HUES6 (cell line): Measurements from ENCODE around the gene TF.

ENCODE experiments used
- H3K27ac ChIP-seq: 2 replicates; pipeline ENCODE4 v1.7.0; 2013; ENCODE audit warnings: low read depth, mild to moderate bottlenecking, low read length, inconsistent platforms
- H3K27me3 ChIP-seq: 2 replicates; pipeline ENCODE4 v1.6.1; 2013; ENCODE audit warnings: low read length; ENCODE audit not compliant: control insufficient read depth, insufficient read depth
- H3K36me3 ChIP-seq: 2 replicates; pipeline ENCODE4 v1.6.1; 2013; ENCODE audit warnings: low read length; ENCODE audit not compliant: control insufficient read depth, insufficient read depth
- H3K4me1 ChIP-seq: 2 replicates; pipeline ENCODE4 v1.6.1; 2013; ENCODE audit warnings: low read length; ENCODE audit not compliant: control insufficient read depth, insufficient read depth
- H3K4me3 ChIP-seq: 2 replicates; pipeline ENCODE4 v1.5.1; 2013; ENCODE audit warnings: low read depth, low read length
- H3K9ac ChIP-seq: one replicate; pipeline ENCODE4 v1.6.1; 2013; ENCODE audit warnings: mild to moderate bottlenecking, low read length
- H3K9me3 ChIP-seq: 2 replicates; pipeline ENCODE4 v1.6.1; 2013; ENCODE audit warnings: low read depth, low read length; ENCODE audit not compliant: control insufficient read depth, insufficient read depth

The TF gene

DNA sequence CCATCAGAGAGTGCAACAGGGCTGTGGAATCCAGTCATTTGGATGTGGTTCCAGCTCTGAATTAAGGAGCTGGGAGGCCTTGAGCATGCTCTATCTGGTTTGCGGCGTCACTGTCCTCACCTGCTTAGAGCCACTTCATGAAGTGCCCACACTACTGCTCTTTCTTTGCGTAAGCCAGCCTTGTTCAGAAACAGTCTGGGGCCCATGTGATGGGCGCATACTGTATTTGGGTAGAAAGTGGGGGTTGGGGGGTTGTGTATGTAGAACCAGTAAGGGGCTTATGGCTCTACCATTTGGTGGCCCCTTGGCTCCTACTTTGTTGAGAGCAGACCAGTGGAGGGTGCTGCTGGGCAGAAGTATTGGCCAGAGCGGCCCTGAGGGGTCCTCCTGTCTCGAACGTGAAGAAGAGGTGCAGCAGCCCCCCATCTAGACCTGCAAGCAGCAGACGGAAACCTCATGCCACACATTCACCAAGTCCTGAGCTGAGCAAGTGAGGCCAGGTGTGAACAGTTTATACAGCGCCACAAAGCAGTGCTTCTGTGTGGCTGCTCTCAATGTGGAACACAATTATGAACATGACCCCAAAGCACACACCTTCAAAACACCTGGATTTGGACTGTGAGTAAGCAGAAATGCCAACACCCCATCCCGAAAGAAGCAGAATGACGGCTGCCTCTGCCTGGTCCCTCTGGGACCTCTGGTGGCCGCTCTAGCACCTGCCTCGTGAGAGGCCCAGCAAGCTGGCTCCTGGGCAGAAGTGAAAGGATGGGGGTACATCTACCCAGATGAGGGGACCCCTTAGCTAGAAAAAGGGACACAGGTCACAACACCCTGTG lies 86.0 kb downstream of the TF start:
- Histone ChIP-seq H3K27ac (no peak overlapping the region), H3K27me3 (no peaks in the 10 kb centered on the region), H3K4me1 (no peaks in the 10 kb centered on the region), H3K4me3 (no peak overlapping the region), H3K9me3 (no peaks in the 10 kb centered on the region), H3K36me3 (no peaks in the 10 kb centered on the region), H3K9ac (no peak overlapping the region)

DNA sequence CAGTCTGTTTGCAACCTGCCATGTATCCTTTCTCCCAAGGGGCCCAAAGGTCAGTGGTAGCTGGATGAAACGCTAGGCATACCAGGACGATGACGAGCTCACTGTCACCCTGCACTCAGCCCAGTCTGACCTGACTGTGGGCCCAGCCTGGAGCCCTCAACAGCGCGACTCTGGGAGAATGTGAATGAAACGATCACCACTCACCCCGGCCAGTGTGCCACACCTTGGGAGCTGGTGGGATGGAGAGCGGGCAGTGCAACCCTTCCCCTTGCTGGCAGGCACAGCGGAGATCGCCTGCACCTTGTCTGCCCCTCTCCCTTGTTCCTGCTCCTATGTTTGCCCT lies 86.6 kb downstream of the TF start:
- H3K27ac ChIP-seq: no peak overlapping the region
- H3K36me3 ChIP-seq: no peaks in the 10 kb centered on the region
- no peak overlapping the region for H3K9ac ChIP-seq
- H3K27me3 ChIP-seq: no peaks in the 10 kb centered on the region
- no peaks in the 10 kb centered on the region for H3K4me1 ChIP-seq
- H3K9me3 ChIP-seq: no peaks in the 10 kb centered on the region
- no peak overlapping the region for H3K4me3 ChIP-seq

DNA sequence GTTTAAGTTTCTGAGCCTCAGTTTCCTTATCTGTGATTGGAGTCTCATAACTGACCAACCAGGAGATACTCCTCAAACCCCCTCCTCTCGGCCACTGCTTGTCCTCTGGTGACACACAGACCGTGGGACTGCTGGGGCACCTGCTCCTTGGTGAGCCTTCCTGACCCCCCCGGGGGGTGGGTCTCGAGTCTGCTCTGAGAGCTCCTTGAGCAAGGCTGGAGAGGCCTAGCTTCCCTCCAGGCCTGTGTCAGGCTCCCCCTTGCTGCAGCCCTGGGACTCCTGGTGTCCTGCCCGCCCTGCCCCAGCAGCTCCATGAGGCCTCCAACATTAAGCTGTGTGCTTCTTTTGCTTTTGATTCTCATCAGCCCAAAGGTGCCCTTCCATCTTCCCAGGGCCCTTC lies 87.1 kb downstream of the TF start:
- no peaks in the 10 kb centered on the region for H3K4me1 ChIP-seq
- no peak overlapping the region for H3K27ac ChIP-seq

DNA sequence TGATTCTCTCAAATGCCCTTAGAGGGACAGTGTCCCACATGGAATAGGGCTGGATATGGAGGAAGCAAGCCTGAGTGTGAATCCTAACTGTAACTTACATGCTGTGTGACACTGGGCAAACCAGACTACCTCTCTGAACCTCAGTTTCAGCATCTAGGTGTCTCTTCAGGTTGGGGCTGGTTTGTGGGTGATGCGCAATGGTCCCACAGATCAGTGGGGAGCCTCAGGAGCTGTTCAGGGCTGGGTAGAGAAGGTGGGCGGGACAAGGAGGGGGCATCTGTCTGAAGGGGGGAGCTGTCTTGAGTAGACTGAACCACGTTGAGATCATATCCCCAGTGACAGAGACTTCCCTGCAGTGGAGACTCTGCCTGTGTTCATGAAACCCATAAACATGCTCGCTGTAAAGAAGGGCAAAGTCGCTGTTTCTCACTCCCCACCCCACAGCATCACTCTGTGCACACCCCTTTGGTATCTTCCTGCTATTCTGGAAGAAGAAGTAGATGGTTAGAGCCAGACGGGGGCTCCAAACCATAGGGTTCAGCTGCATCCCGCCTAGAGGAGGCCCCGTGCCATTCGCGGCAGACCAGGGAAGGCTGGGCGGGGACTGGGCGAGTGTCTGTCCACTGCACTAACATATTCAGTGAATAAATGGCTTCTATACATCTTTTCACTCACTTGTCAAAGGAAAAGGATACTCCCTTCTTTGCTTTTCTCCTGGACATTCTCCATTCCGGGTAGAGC lies 87.9 kb downstream of the TF start:
- H3K9ac ChIP-seq: no peak overlapping the region
- H3K36me3 ChIP-seq: peaks cover 2% of the 10 kb centered on the region; the same call in 1 of the 2 replicates
- H3K27me3 ChIP-seq: no peaks in the 10 kb centered on the region
- no peaks in the 10 kb centered on the region for H3K9me3 ChIP-seq
- no peak overlapping the region for H3K27ac ChIP-seq
- H3K4me3 ChIP-seq: no peak overlapping the region
- H3K4me1 ChIP-seq: no peaks in the 10 kb centered on the region

More for the DNA sequence above, 87.1 kb downstream of the TF start:
- Histone ChIP-seq H3K27me3 (no peaks in the 10 kb centered on the region), H3K9ac (no peak overlapping the region), H3K36me3 (no peaks in the 10 kb centered on the region), H3K4me3 (no peak overlapping the region), H3K9me3 (no peaks in the 10 kb centered on the region)

DNA sequence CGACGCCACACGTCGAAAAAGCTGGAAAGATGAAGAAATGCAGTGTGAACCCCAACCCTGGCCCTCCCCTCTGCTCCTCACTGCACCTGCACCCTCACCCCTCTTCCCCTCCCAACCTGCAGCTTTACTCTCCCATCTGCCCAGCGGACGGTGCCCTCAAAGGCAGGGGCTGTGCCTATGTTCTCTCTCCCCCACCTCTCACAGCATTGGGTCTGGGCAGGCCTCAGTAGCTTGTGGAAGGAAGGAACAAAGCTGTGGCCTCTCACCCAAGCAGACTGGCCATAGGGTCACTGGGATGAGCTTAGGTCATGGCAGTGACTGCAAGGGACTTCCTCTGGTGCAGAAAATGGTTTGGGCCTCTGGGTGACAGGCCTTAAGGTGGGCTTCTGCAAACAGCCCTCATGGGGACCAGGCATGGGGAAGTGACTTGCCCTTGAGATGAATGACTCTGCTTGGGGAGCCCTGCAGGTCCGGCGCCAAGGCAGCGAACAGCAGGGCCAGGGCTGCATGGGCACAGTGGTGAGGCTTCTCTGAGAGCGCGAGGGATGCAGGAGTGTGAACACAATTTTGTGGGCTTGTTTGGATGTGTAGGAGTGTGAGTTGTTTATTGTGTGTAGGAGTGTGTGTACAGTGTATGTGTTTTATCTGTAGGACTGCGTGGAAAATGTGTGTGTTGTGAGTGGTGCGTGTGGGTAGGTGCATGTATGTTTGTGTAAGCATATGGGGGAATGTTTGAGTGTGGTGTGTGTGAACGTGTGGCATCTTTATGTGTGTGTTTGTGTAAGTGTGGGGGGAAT lies 88.6 kb downstream of the TF start:
- H3K4me3 ChIP-seq: no peak overlapping the region
- no peaks in the 10 kb centered on the region for H3K27me3 ChIP-seq
- H3K36me3 ChIP-seq: peaks cover 6% of the 10 kb centered on the region; the same call in 1 of the 2 replicates
- no peaks in the 10 kb centered on the region for H3K4me1 ChIP-seq
- no peak overlapping the region for H3K27ac ChIP-seq
- no peak overlapping the region for H3K9ac ChIP-seq
- no peaks in the 10 kb centered on the region for H3K9me3 ChIP-seq

DNA sequence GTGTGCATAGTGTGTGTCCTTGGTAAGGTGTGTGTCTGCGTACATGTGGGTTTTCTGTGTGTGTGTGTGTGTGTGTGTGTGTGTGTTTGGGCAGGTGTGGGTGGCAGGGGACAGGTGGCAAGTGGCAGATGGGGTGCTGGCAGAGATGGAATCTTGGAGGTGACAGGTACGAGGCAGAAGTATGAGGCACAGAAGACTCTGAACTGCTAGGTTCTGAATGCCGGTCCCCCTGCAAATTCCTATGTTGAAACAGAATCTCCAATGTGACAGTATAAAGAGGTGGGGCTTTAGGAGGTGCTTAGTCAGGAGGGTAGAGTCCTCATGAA lies 89.2 kb downstream of the TF start:
- no peak overlapping the region for H3K9ac ChIP-seq
- no peak overlapping the region for H3K4me3 ChIP-seq
- no peaks in the 10 kb centered on the region for H3K4me1 ChIP-seq
- peaks cover 6% of the 10 kb centered on the region; the same call in 1 of the 2 replicates for H3K36me3 ChIP-seq
- no peaks in the 10 kb centered on the region for H3K9me3 ChIP-seq
- no peaks in the 10 kb centered on the region for H3K27me3 ChIP-seq
- H3K27ac ChIP-seq: no peak overlapping the region

DNA sequence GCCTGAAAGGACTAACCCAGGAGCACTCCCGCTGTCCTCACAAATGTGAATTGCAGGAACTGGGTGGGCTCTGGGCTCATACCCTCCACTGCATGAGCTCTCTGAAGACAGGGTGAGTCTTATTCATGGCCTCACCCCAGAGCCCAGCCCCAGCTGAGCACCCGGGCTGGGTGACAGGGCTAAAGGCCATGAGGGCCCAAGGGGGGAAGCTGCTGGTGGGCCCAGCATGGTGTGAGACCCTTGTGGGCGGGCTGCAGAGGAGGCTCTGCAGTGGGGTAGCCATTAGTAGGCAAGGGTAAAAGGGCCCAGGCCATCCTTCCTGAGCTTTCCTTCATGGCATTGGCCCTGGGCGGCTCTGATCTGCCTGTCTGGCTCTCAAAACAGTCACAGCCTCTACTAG lies 89.8 kb downstream of the TF start:
- H3K36me3 ChIP-seq: peaks cover 6% of the 10 kb centered on the region; the same call in 1 of the 2 replicates
- no peak overlapping the region for H3K27ac ChIP-seq
- H3K9ac ChIP-seq: no peak overlapping the region
- no peaks in the 10 kb centered on the region for H3K27me3 ChIP-seq
- H3K4me1 ChIP-seq: no peaks in the 10 kb centered on the region
- H3K4me3 ChIP-seq: no peak overlapping the region
- no peaks in the 10 kb centered on the region for H3K9me3 ChIP-seq

DNA sequence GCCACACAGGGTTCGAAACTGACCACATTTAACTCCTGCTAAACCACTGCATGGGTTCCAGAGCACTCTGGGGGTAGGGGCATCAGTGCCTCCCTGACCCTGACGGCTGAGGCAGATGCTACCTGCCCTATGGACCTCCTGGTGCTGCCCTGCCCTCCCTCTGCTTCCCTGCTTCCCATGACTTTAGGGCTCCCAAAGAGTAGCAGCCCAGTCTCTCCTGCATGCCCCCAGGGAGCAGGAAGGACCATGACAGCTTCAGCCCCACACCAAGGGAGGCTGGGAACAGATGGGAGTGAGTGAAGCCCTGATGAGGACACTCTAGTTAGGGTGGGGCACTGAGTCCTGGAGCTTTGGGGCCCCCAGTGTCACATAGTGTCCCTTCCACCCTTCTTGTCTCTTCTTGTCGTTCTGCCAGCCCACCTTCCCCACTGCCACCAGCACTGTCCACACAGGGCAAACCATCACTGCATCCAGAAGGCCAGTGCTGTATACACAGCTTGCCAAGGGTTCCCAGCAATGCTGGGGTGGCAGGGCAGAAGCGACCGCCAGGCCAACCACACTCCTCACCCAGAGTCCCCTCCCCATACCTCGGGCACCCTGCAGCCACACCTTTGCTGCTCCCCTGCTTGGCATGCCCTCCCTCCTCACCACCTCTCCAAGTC lies 90.4 kb downstream of the TF start:
- H3K9me3 ChIP-seq: no peaks in the 10 kb centered on the region
- H3K4me3 ChIP-seq: no peak overlapping the region
- no peaks in the 10 kb centered on the region for H3K4me1 ChIP-seq
- no peak overlapping the region for H3K9ac ChIP-seq
- H3K27me3 ChIP-seq: no peaks in the 10 kb centered on the region
- no peak overlapping the region for H3K27ac ChIP-seq
- peaks cover 6% of the 10 kb centered on the region; the same call in 1 of the 2 replicates for H3K36me3 ChIP-seq

DNA sequence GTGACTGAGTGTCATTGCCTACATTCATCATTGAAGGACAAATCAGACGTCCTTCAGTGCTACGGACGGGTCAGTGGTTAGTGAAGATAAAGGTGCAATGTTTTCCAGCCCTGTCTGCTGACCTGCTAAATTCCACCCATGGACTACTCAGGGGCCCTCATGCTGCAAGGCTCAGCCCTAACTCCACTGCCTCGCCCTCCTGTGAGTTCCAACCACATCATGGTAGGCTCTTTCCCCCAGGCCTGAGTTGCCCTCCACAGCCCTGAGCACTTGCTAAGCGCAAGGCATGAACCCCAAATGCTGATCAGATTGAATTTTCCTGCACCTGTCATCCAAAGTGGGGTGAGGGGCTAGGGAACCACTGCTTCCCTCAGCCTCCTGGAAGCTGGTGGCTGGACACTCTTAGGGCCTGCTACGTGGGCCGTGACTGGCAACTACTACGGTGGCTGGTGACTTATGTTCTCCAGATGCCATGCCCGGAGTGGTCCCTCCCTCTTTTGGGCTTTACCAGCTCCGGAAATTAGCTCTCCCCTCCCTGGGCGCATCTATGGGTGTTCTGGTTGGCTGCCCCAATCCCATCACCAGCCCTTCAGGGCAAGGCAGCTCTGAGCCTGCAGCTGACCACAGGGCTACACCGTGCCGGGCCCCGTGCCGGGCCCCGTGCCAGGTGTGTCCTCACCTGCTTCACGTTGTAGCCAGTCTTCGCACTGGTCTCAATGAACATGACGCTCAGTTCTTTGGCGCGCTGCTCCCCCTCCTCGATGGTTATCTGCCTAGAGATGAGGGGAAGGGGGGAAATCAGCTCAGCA lies 91.5 kb downstream of the TF start:
- Histone ChIP-seq H3K9me3 (no peaks in the 10 kb centered on the region), H3K27me3 (no peaks in the 10 kb centered on the region), H3K36me3 (peaks cover 6% of the 10 kb centered on the region; the same call in 1 of the 2 replicates), H3K4me1 (no peaks in the 10 kb centered on the region), H3K9ac (no peak overlapping the region), H3K4me3 (no peak overlapping the region), H3K27ac (no peak overlapping the region)

DNA sequence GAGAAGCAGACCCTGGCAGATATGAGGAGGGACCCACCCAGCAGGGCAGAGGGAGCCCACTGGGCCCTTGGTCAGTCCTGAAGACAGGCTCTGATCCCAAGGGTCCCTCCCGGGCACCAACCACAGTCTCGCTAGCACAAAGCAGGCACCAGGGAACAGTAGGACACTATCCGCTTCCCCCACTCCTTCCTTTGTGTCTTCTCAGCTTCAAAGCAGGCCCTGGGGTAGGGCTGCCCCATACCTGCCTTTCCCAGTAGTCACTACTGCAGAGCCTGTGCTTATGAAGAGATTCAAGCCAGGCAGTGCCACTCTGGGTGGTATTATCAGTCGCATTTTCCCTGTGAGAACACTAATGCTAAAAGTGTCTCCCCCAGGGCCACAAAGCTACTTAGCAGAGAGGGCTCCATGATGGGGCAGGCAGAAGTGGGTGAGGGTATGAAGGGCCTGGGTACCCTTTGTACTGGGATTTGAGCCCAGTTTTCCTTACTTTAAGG lies 92.2 kb downstream of the TF start:
- peaks cover 6% of the 10 kb centered on the region; the same call in 1 of the 2 replicates for H3K36me3 ChIP-seq
- no peaks in the 10 kb centered on the region for H3K9me3 ChIP-seq

More for the DNA sequence above, 92.2 kb downstream of the TF start:
- no peak overlapping the region for H3K27ac ChIP-seq
- no peaks in the 10 kb centered on the region for H3K4me1 ChIP-seq
- no peak overlapping the region for H3K4me3 ChIP-seq
- no peaks in the 10 kb centered on the region for H3K27me3 ChIP-seq
- H3K9ac ChIP-seq: no peak overlapping the region
